ENCODE measurements around the gene B3GAT1. TPM values are rescaled to one million over a fixed set of nuclear protein-coding genes. Genes with fewer than 3 reads are reported as not detected.

Gene B3GAT1
- total RNA-seq, 2 experiments from 2014 or later, result 0.14 to 0.22 TPM

GRCh38 chr11:134380229-134380628 is 31.8 kb downstream of the B3GAT1 start:
- intact Hi-C loops (cut with DNase I, micrococcal nuclease), result no loop called here
- DNase-seq, result no peak
- ChIA-PET CTCF (no interaction called here), POLR2A (no interaction called here)
- no peak overlapping the region for H3K27ac ChIP-seq (ENCODE audit: low read depth in 1 of 2, low read length in 2 of 2)
- no peaks in the 10 kb centered on the region for H3K4me1 Mint-ChIP-seq (ENCODE audit: low read depth)
- TF ChIP-seq, protein P1, sequence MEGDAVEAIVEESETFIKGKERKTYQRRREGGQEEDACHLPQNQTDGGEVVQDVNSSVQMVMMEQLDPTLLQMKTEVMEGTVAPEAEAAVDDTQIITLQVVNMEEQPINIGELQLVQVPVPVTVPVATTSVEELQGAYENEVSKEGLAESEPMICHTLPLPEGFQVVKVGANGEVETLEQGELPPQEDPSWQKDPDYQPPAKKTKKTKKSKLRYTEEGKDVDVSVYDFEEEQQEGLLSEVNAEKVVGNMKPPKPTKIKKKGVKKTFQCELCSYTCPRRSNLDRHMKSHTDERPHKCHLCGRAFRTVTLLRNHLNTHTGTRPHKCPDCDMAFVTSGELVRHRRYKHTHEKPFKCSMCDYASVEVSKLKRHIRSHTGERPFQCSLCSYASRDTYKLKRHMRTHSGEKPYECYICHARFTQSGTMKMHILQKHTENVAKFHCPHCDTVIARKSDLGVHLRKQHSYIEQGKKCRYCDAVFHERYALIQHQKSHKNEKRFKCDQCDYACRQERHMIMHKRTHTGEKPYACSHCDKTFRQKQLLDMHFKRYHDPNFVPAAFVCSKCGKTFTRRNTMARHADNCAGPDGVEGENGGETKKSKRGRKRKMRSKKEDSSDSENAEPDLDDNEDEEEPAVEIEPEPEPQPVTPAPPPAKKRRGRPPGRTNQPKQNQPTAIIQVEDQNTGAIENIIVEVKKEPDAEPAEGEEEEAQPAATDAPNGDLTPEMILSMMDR (IDR thresholded peaks at IDR 0.05), result no peak
- H3K27ac Mint-ChIP-seq, result no peak overlapping the region
- H3K9me3 Mint-ChIP-seq, result no peaks in the 10 kb centered on the region
- no peaks in the 10 kb centered on the region for H3K36me3 ChIP-seq (ENCODE audit: insufficient read depth, low read length)
- peaks cover 0 to 6% of the 10 kb centered on the region in 2 experiments for H3K9me3 ChIP-seq (ENCODE audit: control insufficient read depth in 1 of 2, insufficient read depth in 1 of 2, low read length in 2 of 2)
- no peaks in the 10 kb centered on the region for H3K36me3 Mint-ChIP-seq (ENCODE audit: low read depth)
- peaks cover 2% of the 10 kb centered on the region for H3K4me1 ChIP-seq (ENCODE audit: insufficient read depth, low read length)
- H3K27me3 ChIP-seq (ENCODE audit: control insufficient read depth in 1 of 2, insufficient read depth in 2 of 2, low read length in 2 of 2), result peaks cover under 1 to 10% of the 10 kb centered on the region in 2 experiments
- ATAC-seq (ENCODE audit: poor library complexity), result no peak
- H3K27me3 Mint-ChIP-seq, result peaks cover 14% of the 10 kb centered on the region
- H3K4me3 Mint-ChIP-seq, result no peak overlapping the region
- H3K4me3 ChIP-seq (ENCODE audit: low read length), result no peak overlapping the region

- Mint-ChIP-seq H3K4me3 (no peak overlapping the region), H3K9me3 (no peaks in the 10 kb centered on the region), H3K4me1 (ENCODE audit: low read depth) (no peaks in the 10 kb centered on the region), H3K27me3 (peaks cover 7% of the 10 kb centered on the region), H3K36me3 (ENCODE audit: low read depth) (no peaks in the 10 kb centered on the region), H3K27ac (no peak overlapping the region)
- CTCF ChIA-PET, result no interaction called here
- H3K36me3 ChIP-seq (ENCODE audit: insufficient read depth, low read length), result no peaks in the 10 kb centered on the region
- H3K4me3 ChIP-seq (ENCODE audit: low read length), result no peak overlapping the region
- H3K27ac ChIP-seq (ENCODE audit: low read depth in 1 of 2, low read length in 2 of 2), result no peak overlapping the region
- TF ChIP-seq, protein P1 (IDR thresholded peaks at IDR 0.05), result no peak
- H3K27me3 ChIP-seq (ENCODE audit: control insufficient read depth in 1 of 2, insufficient read depth in 2 of 2, low read length in 2 of 2), result peaks cover 0 to under 1% of the 10 kb centered on the region in 2 experiments
- peaks cover 0 to 4% of the 10 kb centered on the region in 2 experiments for H3K9me3 ChIP-seq (ENCODE audit: control insufficient read depth in 1 of 2, insufficient read depth in 1 of 2, low read length in 2 of 2)
- no peaks in the 10 kb centered on the region for H3K4me1 ChIP-seq (ENCODE audit: insufficient read depth, low read length)
- intact Hi-C loops (cut with DNase I, micrococcal nuclease), result no loop called here
- DNase-seq (no peak), ATAC-seq (ENCODE audit: poor library complexity) (no peak)
- POLR2A ChIA-PET, result no interaction called here
These were observed 32.8 kb downstream of the B3GAT1 start for GRCh38 chr11:134379241-134379640.

DNA sequence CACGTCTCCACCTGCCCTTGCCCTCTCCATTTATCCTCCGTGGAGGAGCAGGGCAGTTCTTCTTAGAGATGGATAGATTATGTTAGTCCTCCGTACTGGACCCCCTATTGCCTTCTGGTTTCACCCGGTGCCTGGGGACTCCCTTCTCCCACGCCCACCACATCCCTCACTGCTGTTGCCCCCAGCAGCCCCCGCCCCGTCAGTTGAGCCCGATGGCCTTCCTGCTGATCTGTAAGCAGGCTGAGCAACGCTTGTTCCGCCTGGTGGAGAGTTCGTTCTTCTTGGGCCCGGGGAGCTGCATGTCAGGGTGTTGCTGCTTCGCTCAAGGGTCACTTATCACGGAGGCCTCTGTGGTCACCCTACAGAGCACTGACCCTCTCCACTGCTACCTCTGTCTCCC is 34.2 kb downstream of the B3GAT1 start:
- DNase-seq (no peak), ATAC-seq (ENCODE audit: poor library complexity) (no peak)
- TF ChIP-seq, protein P1 (IDR thresholded peaks at IDR 0.05), result no peak
- no peaks in the 10 kb centered on the region for H3K36me3 Mint-ChIP-seq (ENCODE audit: low read depth)
- H3K27me3 Mint-ChIP-seq, result peaks cover 7% of the 10 kb centered on the region
- H3K9me3 ChIP-seq (ENCODE audit: control insufficient read depth in 1 of 2, insufficient read depth in 1 of 2, low read length in 2 of 2), result peaks cover 0 to 4% of the 10 kb centered on the region in 2 experiments
- H3K36me3 ChIP-seq (ENCODE audit: insufficient read depth, low read length), result no peaks in the 10 kb centered on the region
- no peaks in the 10 kb centered on the region for H3K4me1 ChIP-seq (ENCODE audit: insufficient read depth, low read length)
- H3K27ac ChIP-seq (ENCODE audit: low read depth in 1 of 2, low read length in 2 of 2), result no peak overlapping the region
- no peak overlapping the region for H3K27ac Mint-ChIP-seq
- no peak overlapping the region for H3K4me3 Mint-ChIP-seq
- no peaks in the 10 kb centered on the region for H3K27me3 ChIP-seq (ENCODE audit: control insufficient read depth in 1 of 2, insufficient read depth in 2 of 2, low read length in 2 of 2)
- H3K9me3 Mint-ChIP-seq, result no peaks in the 10 kb centered on the region
- ChIA-PET POLR2A (no interaction called here), CTCF (no interaction called here)
- H3K4me3 ChIP-seq (ENCODE audit: low read length), result no peak overlapping the region
- intact Hi-C loops (cut with DNase I, micrococcal nuclease), result no loop called here
- no peaks in the 10 kb centered on the region for H3K4me1 Mint-ChIP-seq (ENCODE audit: low read depth)
